ENCODE measurements around the gene EVL.
"Not testable (repeated sequence)": the region's sequence is repeated elsewhere in the genome, so short reads cannot be mapped to it uniquely, and the experiment has no call there.

EVL gene

GRCh38 chr14:100065111-100065871 lies at the start of gene EVL:
TSS of gene EVL (plus strand) at chr14:100065422. CDS start at chr14:100065501, 79 bp downstream.
- no peak for DNase-seq (ENCODE audit: low spot score)

DNA sequence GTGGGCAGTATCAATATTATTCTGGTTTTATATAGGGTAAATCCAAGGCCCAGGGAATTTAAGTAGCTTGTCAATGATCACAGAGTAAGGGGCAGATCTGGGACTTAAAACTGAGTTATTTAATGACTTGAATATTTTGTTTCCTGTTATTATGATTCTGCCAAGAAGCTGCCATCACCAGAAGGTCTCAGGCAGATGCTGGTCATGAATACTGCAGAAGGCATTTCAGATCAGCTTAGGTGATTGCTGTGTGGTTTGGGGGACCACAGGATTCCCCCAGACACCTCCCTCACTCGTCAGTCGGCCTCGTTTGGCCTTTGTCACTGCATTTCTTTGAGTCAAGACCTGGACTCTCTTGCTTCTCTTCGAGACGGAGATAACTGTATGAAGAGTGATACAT lies 47.7 kb upstream of the EVL start:
- DNase-seq (ENCODE audit: low spot score), result no peak

- no peak for DNase-seq (ENCODE audit: low spot score)
These were observed 47.2 kb upstream of the EVL start for GRCh38 chr14:100018054-100018453.

DNA sequence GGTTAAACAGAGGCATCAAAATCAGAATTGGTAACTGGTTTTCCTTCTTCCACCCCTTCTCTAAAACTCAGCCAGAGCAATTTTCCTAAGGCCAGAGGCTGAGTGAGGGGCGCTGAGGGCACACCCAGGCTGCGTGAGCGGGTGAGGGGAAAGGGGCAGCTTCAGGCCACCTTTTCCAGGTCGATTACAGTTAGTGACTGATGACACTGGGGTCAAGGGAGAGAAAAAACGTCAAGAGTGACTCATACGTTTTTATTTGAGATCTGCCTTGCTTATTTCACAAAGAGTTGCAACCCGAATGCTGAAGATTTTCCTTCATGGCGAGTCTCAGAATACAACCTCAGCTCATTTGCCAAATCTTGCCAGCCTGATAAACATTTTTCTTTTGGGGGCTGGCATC lies 46.7 kb upstream of the EVL start:
- DNase-seq (ENCODE audit: low spot score), result no peak

- no peak for DNase-seq (ENCODE audit: low spot score)
These were observed 46.0 kb upstream of the EVL start for GRCh38 chr14:100019156-100019744.

DNA sequence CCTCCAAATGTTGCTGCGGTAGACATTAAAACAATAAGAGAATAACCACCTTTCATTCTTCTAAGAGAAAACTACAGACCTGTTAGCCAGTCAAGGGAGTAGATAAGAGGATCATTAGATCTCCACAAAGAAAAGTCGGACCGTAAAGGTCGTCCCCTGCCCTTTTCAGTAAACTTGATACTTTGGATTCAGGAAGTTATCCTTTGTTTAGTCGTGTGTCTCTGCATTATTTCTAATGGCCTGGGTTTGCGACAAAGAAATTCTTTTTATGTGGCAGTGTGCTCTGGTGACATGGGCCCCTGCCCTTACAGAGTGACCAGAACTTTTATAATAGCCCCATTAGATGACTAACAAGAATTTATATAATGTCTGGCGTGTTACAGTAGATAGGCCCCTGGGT lies 44.6 kb upstream of the EVL start:
- DNase-seq (ENCODE audit: low spot score), result no peak

DNA sequence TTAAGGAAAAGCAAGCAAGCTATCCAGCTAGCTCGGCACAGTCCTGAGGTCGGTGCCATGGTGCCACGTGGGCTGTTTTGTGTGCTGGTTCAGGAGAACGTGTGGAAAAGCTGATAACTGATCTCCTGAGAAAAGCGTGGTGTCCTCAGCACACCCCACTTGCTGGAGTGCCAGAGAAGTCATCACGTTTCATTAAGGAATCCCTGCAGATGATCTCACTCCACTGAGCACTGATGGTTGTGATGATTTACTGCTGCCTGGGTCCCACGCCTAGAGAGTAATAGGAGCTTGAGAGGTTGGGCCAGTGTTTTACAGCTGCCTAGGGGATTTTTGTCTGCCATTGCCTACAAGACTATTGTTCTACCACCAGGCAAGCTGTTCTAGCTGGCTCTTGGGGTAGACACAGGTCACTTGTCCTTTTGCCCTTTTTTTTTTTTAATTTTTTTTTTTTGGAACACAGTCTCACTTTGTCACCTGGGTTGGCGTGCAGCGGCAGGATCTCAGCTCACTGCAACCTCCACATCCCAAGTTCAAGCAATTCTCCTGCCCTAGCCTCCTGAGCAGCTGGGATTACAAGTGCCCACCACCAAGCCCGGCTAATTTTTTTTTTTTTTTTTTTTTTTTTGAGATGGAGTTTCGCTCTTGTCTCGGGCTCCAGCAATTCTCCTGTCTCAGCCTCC lies 42.3 kb upstream of the EVL start:
- DNase-seq (ENCODE audit: low spot score), result no peak

DNA sequence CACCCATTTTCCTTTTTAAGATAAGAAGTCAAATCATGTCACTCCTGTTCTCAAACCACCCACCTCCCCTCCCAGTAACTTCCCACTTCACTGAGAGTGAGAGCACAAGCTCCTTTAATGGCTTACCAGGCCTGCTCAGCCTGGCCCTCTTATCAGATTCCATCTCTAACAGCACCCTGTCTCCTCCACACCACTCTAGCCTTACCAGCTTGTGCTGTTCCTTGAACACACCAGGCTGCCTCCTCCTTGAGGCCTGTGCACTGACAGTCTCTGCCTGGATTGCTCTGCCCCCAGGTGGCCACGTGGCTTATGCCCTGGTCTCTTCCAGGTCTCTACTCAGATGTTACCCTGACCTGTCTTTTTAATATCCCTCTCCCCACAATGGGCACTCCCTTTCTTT lies 40.1 kb upstream of the EVL start:
- DNase-seq (ENCODE audit: low spot score), result peak; percentile 24

DNA sequence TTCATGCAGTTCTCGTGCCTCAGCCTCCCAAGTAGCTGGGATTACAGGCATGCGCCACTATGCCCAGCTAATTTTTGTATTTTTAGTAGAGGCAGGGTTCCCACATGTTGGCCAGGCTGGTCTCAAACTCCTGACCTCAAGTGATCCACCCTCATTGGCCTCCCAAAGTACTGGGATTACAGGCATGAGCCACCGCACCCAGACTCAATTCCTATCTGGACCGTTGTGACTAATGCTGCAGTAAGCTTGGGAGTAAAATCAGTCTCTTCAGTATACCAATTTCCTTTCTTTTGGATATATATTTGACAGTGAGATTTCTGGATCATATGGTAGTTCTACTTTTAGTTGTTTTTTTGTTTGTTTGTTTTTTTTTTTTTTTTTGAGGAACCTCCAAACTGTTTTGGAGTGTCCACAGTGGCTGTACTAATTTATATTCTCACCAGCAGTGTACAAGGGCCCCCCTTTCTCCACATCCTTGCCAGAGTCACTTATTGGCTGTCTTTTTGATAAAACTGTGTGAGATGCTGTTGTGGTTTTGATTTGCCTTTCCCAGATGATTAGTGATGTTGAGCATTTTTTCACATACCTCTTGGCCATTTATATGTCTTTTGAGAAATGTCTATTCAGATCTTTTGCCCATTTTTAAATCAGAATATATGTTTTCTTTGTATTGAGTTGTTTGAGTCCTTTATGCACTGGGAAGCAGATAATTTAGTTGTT lies 37.3 kb upstream of the EVL start:
- DNase-seq (ENCODE audit: low spot score), result no peak

- no peak for DNase-seq (ENCODE audit: low spot score)
These were observed 36.1 kb upstream of the EVL start for GRCh38 chr14:100028990-100029677.

- not testable (repeated sequence) for DNase-seq (ENCODE audit: low spot score)
These were observed 35.2 kb upstream of the EVL start for GRCh38 chr14:100030006-100030405.

DNA sequence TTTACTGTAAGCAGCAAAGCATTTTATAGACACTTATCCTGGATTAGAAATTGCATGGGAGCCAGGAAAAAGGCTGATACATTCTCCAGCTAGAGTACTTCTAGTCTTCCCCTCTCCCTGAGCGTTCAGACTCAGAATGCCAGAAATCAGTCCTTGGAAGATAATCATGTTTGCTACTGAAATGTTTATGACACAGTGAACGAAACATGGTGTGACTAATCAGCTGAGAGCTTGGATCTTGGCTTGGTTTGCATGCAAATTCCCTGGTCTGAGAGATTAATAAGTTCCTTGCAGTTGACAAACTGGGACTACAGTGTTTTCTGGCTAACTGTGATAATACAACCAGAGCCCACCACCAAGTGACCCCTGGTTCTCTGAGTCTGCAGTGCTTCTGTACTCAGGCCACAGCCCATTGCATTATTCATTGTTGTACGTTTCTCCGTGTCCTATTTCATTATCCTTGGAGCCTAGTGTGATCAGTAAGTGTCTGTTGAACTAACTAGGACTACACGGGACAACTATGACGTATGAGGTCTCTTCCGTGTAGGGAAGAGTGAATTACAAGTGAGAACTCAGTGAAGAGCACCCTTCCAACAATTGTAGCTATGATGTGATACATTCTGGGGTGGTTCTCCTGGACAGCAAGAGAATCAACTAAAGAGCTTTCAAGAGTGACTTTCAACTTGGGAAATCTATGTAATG lies 34.6 kb upstream of the EVL start:
- no peak for DNase-seq (ENCODE audit: low spot score)

GRCh38 chr14:100031506-100032281 lies 33.5 kb upstream of the EVL start:
- peak; percentile 72 for DNase-seq (ENCODE audit: low spot score)

GRCh38 chr14:100032738-100033137 lies 32.5 kb upstream of the EVL start:
- DNase-seq (ENCODE audit: low spot score), result no peak

DNA sequence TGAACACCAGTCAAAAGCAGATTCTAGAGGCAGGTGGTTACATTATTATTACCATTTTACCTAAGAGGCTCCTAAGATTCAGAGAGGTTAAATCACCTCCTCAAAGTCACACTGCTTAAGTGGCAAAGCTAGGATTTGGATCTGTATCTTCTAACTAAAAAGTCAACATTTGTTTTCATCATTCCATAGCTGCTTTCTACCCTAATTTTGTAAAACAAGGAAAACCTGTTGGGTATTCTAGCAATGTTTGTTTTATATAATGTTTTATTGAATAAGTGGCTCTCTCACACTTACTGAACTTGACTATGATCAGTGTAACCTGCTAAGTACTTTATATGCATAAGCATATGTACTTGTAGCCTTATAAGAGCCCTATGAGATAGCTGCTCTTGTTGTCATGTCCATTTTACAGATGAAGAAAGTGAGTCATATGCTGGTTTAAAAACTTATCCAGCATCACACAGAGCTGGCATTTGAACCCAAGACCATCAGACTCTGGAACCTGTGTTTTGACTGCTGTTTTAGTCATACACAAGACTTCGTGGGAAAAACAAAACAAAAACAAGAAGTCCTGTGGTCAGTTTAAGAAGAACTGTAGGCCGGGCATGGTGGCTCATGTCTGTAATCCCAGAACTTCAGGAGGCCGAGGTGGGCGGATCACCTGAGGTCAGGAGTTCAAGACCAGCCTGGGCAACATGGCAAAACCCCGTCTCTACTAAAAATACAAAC lies 31.7 kb upstream of the EVL start:
- no peak for DNase-seq (ENCODE audit: low spot score)

DNA sequence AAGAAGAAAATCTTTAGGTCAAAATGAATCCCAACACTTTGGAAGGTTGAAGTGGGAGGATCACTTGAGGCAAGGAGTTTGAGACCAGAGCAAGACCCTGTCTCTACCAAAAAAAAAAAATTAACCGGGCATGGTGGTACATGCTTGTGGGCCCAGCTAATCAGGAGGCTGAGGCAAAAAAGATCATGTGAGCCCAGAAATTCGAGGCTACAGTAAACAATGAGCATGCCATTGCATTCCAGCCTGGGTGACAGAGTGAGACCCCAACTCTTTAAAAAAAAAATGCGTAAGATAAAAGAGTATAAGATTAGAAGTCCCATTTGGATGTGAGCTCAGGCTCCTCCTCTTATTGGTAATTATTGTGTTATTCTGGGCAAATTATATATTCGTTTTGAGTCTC lies 30.8 kb upstream of the EVL start:
- no peak for DNase-seq (ENCODE audit: low spot score)

DNA sequence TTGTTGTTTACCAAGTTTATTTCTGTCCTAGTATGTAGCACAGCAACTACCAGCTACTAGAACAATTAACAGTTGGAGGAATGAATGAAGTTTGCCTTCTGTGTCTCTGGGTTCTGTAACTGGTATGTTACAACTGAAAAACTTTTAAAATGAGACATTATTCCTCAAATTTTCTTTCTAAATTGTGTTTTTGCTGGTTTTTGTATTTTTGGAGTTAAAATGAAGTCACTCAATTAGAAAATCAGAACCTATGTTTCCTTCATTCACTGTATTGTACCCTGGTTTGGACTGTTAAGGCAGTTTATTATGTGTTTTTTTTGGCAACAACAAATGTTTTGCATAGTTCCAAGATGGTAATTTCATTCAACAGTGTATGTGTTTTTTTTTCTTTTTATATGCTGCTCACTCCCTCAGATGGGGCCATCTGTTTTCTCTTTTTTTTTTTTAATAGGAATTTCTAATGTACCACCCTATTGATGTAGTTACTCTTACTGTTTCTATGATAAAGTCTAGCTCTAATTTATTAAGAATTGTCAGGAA lies 30.2 kb upstream of the EVL start:
- DNase-seq (ENCODE audit: low spot score), result no peak

GRCh38 chr14:100035700-100036099 lies 29.5 kb upstream of the EVL start:
- no peak for DNase-seq (ENCODE audit: low spot score)

DNA sequence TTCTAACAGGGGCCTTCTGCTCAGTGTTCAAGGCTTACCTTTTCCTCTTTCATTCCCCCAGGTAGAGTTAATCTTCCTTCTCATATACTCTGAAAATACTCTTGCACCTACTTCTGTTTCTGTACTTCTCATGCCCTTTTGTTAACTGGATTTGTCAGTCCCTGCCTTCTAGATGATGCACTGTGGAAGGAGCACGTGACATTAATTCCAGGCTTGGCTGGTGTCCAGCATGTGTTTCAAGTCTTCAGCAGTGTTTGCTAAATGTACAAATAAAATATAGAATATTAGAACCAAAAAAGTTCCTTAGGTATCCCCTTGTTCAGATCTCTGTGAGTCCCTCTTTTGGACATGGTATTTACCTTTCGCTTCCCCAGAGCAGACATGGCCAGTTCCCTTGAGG lies 27.9 kb upstream of the EVL start:
- DNase-seq (ENCODE audit: low spot score), result no peak

DNA sequence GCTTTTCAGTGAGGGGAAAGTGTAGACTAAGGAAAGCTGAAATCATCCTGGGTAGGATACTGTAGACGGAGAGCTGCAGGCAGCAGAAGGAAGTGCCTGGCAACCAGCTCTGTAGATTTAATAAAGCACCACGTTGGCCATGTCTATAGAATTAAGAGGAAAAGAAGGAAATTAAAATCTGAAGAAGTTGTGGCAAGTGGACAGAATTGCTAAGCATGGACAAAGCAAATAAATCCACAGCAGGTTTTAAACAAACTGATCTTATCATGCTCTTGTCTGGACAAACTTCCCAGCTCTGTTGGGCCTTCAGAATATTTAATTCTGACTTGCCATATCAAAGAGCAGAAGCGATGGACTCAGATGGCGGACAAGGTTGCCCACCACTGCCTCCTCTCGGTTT lies 27.2 kb upstream of the EVL start:
- no peak for DNase-seq (ENCODE audit: low spot score)
